Fibroblast of pulmonary artery (primary cell): ENCODE results near the gene SLTM.
A peak's percentile ranks its signal among the peaks of the same experiment; 100 is the strongest.
"Not testable (repeated sequence)": the region's sequence is repeated elsewhere in the genome, so short reads cannot be mapped to it uniquely, and the experiment has no call there.

ENCODE experiments used
- DNase-seq: peaks from one replicate; pipeline ENCODE4 v3.0.0-alpha.2; 2010; ENCODE audit warnings: low read depth
- H3K4me3 ChIP-seq: replicated peaks from 2 replicates; pipeline ENCODE4 v1.5.1; 2011; ENCODE audit warnings: low read depth, mild to moderate bottlenecking, control low read depth, low read length, moderate library complexity
- TF ChIP-seq, protein P1 (sequence below): IDR thresholded peaks from 2 replicates; pipeline ENCODE4 v1.5.1; 2011; ENCODE audit warnings: mild to moderate bottlenecking, control low read depth, low read length, inconsistent platforms; ENCODE audit errors: missing control alignments

SLTM gene

DNA sequence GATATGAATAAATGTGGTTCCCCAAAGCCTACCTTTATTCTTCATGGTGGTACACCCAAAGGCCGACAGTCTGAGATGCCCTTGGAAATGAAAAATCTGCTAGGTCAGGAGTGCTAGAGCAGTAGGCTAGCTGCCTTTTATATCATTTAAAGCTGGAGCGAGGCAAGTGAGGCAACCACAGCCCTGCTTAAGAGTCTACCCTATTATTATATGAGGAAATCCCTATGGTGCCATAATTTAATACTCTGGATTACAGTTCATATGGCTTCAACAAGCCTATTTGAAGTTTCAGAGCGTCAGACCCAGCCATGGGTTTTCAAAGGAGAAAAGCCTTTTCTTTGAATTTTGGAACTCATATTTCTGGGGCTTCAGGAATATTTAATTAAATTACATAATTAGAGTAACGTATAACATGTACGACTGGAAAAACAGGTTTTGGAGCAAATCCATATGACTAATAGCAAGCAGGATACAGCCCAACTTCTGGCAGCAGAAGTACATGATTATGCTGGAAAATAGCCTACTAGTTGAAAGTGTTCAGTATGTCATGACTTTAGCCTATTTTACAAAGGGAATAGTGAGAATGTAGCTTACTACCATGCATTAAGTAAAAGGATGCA lies 18.0 kb upstream of the SLTM start:
- DNase-seq: peak; percentile 86
- no peak overlapping the region for H3K4me3 ChIP-seq
- TF ChIP-seq, protein P1, sequence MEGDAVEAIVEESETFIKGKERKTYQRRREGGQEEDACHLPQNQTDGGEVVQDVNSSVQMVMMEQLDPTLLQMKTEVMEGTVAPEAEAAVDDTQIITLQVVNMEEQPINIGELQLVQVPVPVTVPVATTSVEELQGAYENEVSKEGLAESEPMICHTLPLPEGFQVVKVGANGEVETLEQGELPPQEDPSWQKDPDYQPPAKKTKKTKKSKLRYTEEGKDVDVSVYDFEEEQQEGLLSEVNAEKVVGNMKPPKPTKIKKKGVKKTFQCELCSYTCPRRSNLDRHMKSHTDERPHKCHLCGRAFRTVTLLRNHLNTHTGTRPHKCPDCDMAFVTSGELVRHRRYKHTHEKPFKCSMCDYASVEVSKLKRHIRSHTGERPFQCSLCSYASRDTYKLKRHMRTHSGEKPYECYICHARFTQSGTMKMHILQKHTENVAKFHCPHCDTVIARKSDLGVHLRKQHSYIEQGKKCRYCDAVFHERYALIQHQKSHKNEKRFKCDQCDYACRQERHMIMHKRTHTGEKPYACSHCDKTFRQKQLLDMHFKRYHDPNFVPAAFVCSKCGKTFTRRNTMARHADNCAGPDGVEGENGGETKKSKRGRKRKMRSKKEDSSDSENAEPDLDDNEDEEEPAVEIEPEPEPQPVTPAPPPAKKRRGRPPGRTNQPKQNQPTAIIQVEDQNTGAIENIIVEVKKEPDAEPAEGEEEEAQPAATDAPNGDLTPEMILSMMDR: no peak

DNA sequence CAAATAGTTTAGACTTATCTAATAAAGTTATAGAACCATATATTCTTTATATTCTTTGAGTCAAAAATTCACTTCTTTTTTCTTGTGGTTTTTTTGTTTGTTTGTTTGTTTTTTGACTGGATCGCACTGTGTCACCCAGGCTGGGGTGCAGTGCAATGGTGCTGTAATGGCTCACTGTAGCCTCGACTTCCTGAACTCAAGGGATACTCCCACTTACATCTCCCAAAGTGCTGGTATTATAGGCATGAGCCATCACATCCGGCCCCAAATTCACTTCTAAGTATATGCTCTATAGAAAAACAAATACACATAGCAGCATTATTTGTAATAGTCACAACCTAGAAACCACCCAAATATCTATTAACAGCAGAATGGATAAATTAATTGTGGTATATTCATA lies 13.7 kb upstream of the SLTM start:
- TF ChIP-seq, protein P1: no peak
- H3K4me3 ChIP-seq: no peak overlapping the region
- DNase-seq: peak; percentile 57

DNA sequence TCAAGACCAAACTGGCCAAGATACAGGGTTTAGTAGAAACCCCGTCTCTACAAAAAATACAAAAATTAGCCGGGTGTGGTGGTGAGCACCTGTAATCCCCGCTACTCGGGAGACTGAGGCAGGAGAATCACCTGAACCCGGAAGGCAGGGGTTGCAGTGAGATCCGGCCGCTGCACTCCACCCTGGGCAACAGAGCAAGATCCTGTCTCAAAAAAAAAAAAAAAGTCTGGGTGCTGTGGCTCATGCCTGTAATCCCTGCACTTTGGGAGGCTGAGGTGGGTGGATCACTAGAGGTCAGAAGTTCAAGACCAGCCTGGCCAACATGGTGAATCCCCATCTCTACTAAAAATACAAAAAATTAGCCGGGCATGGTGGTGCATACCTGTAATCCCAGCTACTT lies 1.5 kb upstream of the SLTM start:
- H3K4me3 ChIP-seq: not testable (repeated sequence)

DNA sequence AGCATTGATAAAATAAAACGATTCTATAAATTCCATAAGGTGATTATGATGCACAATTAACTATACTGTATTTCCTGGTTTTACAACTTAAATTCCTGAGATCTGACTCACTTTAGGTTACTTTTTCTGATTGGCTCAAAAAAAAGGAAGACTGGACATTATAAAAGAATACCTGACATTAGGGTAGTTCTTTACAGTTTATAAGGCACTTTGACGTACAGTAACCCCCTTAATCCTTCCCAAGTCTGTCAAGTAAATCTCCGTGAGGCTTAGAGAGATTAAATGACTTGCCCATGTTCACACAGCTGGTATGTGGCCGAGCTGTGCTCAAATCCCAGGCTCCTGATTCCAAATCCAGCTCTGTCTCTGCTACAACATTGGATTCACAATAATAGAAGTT lies 1.0 kb upstream of the SLTM start:
- H3K4me3 ChIP-seq: peak overlapping the region; percentile 71
- DNase-seq: no peak
- TF ChIP-seq, protein P1: no peak

More for the DNA sequence above, 1.5 kb upstream of the SLTM start:
- DNase-seq: not testable (repeated sequence)

DNA sequence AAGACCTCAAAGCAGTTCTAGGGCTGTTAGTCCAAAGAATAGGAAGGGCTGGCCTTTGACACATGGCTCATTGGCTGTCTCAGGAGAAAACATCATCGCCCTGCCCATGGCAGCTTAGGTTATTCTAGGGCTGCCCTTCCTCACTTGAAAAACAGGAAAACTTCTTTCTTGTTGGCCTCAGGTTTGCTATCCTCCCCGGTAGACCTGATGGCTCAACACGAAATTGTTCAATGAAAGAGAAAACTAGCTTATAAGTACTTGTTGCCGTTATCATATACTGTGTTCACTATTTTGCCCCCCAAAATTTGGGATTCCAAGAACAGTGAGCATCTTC lies 602 bp upstream of the SLTM start:
- DNase-seq: no peak
- TF ChIP-seq, protein P1: no peak
- peak overlapping the region; percentile 71 for H3K4me3 ChIP-seq

DNA sequence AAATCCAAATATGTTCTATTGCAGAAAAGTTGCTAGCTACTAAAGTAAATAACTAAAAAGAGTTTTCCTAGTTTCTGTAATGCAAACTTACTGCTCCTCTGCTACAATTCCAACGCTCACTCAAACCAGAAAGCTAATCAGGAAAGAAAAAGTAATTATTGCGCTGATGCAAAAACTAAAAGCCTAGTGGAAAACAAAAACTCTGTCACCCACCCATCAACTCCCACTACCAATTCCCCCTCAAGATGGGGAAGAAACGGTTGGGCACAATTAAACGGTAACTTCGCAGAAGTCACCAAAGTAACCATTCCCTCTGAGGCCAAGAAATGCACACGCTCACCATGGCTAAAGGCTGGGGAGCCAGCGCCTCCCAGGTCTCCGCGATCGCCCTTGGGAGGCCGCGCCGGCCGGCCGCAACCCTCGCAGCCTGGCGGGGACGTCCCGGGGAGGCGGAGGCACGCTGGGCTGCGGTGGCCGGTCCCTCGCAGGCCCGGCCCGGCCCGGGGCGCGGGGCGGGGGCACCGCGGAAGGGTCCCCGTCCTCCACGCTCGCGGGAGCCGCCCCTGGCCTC lies 684 bp downstream of the SLTM start:
- H3K4me3 ChIP-seq: peak overlapping the region; percentile 78
- TF ChIP-seq, protein P1: no peak
- peak; percentile 29 for DNase-seq

DNA sequence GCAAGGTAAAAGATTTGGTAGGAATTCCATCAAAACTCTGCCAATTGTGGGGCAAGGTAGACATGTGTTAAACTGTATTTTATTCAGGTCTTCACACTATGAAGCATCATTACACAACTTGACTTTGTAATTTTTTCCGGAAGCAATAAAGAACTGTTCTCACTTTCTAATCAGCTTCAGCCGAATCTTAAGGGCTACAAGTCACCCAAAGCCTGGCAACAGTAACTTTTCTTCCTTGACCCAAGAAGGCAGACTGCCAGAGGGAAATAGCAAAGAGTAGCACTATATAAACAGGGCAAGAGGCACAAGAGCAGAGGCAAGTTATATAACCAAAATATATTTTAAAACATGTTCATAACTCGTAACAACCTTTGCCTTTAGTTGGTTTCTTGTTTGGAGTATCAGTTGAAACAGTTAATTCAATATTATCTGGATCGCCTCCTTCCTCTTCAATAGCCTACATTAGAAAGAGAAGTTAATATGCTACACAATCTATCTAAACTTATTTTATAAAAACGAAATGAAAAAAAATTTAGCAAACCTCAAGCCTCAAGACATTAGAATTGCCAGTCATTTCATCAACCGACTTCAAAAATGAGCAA lies 1.4 kb downstream of the SLTM start:
- H3K4me3 ChIP-seq: peak overlapping the region; percentile 78
- DNase-seq: peak; percentile 55
- TF ChIP-seq, protein P1: no peak
